Gastroesophageal sphincter (tissue), 3 donors: ENCODE data around the gene CHRNB2.

Experiments
- POLR2A ChIP-seq, 2 donors: fragments of 450-650 bp; IDR thresholded peaks; one replicate each; pipeline ENCODE4 v1.6.1; 2017; ENCODE audit warnings: antibody characterized with exemption in 2 of 2, mild to moderate bottlenecking in 2 of 2, moderate library complexity in 1 of 2
- TF ChIP-seq, protein P1 (sequence below), 4 experiments: fragments of 200-600 bp in 2 of 4; fragments of 450-650 bp in 2 of 4; sonication (generic) in 1 of 4; IDR thresholded peaks; one replicate each; pipeline ENCODE4 v1.5.1; 2017 to 2019; ENCODE audit warnings: antibody characterized with exemption in 4 of 4, mild to moderate bottlenecking in 2 of 4, moderate library complexity in 2 of 4

DNA sequence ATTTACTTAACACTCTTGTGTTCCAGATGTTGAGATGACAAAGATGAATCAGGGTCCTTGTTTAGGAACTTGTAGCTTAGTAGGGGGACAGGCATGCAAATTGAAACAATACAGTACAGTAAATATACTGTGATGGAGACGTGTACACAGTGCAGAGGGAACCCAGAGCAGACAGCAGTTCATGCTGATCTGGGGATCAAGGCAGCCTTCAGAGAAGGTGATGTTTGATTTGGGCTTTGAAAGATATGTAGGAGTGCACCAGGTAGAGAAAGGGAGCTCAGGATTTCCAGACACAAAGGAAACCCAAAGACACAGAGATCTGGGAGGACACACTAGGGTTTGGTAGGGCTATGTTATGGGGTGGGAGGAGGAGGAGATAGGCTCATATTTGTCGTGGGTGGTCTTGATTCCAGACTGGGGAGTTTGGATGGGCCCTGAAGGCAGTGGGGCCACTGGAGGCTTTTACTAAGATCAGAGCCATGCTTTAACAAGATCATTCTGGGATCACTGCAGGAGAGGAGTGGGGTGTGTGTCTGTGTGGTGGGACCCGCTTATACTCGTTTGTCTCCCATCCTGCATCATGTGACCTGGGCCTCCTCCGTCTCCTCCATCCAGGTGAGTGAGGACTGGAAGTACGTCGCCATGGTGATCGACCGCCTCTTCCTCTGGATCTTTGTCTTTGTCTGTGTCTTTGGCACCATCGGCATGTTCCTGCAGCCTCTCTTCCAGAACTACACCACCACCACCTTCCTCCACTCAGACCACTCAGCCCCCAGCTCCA, 7.8 kb downstream of the CHRNB2 start:
- no peak for TF ChIP-seq POLR2A (IDR thresholded peaks at IDR 0.05)
- TF ChIP-seq, protein P1, sequence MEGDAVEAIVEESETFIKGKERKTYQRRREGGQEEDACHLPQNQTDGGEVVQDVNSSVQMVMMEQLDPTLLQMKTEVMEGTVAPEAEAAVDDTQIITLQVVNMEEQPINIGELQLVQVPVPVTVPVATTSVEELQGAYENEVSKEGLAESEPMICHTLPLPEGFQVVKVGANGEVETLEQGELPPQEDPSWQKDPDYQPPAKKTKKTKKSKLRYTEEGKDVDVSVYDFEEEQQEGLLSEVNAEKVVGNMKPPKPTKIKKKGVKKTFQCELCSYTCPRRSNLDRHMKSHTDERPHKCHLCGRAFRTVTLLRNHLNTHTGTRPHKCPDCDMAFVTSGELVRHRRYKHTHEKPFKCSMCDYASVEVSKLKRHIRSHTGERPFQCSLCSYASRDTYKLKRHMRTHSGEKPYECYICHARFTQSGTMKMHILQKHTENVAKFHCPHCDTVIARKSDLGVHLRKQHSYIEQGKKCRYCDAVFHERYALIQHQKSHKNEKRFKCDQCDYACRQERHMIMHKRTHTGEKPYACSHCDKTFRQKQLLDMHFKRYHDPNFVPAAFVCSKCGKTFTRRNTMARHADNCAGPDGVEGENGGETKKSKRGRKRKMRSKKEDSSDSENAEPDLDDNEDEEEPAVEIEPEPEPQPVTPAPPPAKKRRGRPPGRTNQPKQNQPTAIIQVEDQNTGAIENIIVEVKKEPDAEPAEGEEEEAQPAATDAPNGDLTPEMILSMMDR (IDR thresholded peaks at IDR 0.05): no peak
